ENCODE measurements around the gene TDRD9.

GRCh38 chr14:103997391-103997790 lies 69.1 kb downstream of the TDRD9 start:
- TF ChIP-seq CTCF (conservative IDR thresholded peaks at IDR 0.05; ENCODE audit: low read depth in 2 of 2) (no peak), POLR2AphosphoS5 (IDR thresholded peaks at IDR 0.05; ENCODE audit: low read depth) (no peak)

Data from GM23338 (cell line).